WTC11 (cell line): ENCODE data around the gene NRBF2. TPM values are rescaled to one million over a fixed set of nuclear protein-coding genes. Genes with fewer than 3 reads are reported as not detected.

ENCODE experiments used
- ATAC-seq: fragments of 200-7000 bp; cut with Tn5 transposase; 2 replicates; pipeline ENCODE4 v1.10.0; 2021; ENCODE audit warnings: mild to moderate bottlenecking, moderate library complexity
- CTCF ChIA-PET: fragments of 300-600 bp; sonication (Branson Sonifier 250); formaldehyde crosslinking; loops from one replicate; lab custom pipeline; 2021; ENCODE audit warnings: antibody characterized with exemption; lab: Charles Lee
- POLR2A ChIA-PET: fragments of 350-600 bp; sonication (Branson Sonifier 250); formaldehyde crosslinking; loops from one replicate; lab custom pipeline; 2021; ENCODE audit warnings: antibody characterized with exemption; lab: Charles Lee
- DNase-seq: peaks from one replicate; pipeline ENCODE4 v3.0.0; 2021; ENCODE audit warnings: low spot score
- H3K27ac Mint-ChIP-seq: 2 replicates; pipeline ENCODE4 v1.8.0; 2021; ENCODE audit warnings: mixed read lengths
- H3K27me3 Mint-ChIP-seq: 2 replicates; pipeline ENCODE4 v1.8.0; 2021; ENCODE audit warnings: low read depth, mild to moderate bottlenecking, moderate library complexity, mixed read lengths
- H3K36me3 Mint-ChIP-seq: 2 replicates; pipeline ENCODE4 v1.8.0; 2021; ENCODE audit warnings: mixed read lengths
- H3K4me1 Mint-ChIP-seq: 2 replicates; pipeline ENCODE4 v1.8.0; 2022; ENCODE audit warnings: mixed read lengths
- H3K4me3 Mint-ChIP-seq: 2 replicates; pipeline ENCODE4 v1.8.0; 2021; ENCODE audit warnings: mild to moderate bottlenecking, moderate library complexity, mixed read lengths
- H3K9me3 Mint-ChIP-seq: 2 replicates; pipeline ENCODE4 v1.8.0; 2021; ENCODE audit warnings: mixed read lengths
- ATF6 ChIP-seq: sonication (generic); formaldehyde crosslinking; IDR thresholded peaks from 2 replicates; pipeline ENCODE4 v1.8.1; 2023; ENCODE audit warnings: mild to moderate bottlenecking, missing genetic modification reagents
- CREB1 ChIP-seq: sonication (generic); formaldehyde crosslinking; IDR thresholded peaks from 2 replicates; pipeline ENCODE4 v1.8.0; 2023; ENCODE audit warnings: mild to moderate bottlenecking, missing genetic modification reagents
- CREM ChIP-seq: sonication (generic); formaldehyde crosslinking; IDR thresholded peaks from 2 replicates; pipeline ENCODE4 v1.8.1; 2022; ENCODE audit warnings: mild to moderate bottlenecking, missing genetic modification reagents, moderate library complexity
- ELF4 ChIP-seq: sonication (generic); formaldehyde crosslinking; IDR thresholded peaks from 2 replicates; pipeline ENCODE4 v1.8.1; 2022; ENCODE audit warnings: low read depth, mild to moderate bottlenecking, moderate library complexity, missing genetic modification reagents
- EMX1 ChIP-seq: fragments of 250-450 bp; sonication (Bioruptor Pico); IDR thresholded peaks from 2 replicates; pipeline ENCODE4 v1.8.0; 2021; ENCODE audit warnings: mild to moderate bottlenecking
- ERG ChIP-seq: fragments of 250-450 bp; sonication (Bioruptor Pico); IDR thresholded peaks from 2 replicates; pipeline ENCODE4 v1.8.0; 2021; ENCODE audit warnings: mild to moderate bottlenecking
- ESRRA ChIP-seq: sonication (generic); formaldehyde crosslinking; IDR thresholded peaks from 2 replicates; pipeline ENCODE4 v1.8.1; 2022; ENCODE audit warnings: mild to moderate bottlenecking, missing genetic modification reagents, borderline replicate concordance
- GTF2I ChIP-seq: fragments of 250-450 bp; sonication (Bioruptor Pico); conservative IDR thresholded peaks from 2 replicates; pipeline ENCODE4 v1.4.0; 2021; ENCODE audit warnings: mild to moderate bottlenecking
- HMGA2 ChIP-seq: fragments of 250-450 bp; sonication (Bioruptor Pico); IDR thresholded peaks from 2 replicates; pipeline ENCODE4 v1.4.0; 2021; ENCODE audit warnings: mild to moderate bottlenecking, moderate library complexity
- NR1H2 ChIP-seq: sonication (generic); formaldehyde crosslinking; IDR thresholded peaks from 2 replicates; pipeline ENCODE4 v1.9.0; 2021; ENCODE audit warnings: mild to moderate bottlenecking, moderate library complexity, missing genetic modification reagents
- NR3C1 ChIP-seq: sonication (generic); formaldehyde crosslinking; conservative IDR thresholded peaks from 2 replicates; pipeline ENCODE4 v1.8.1; 2023; ENCODE audit warnings: low read depth, mild to moderate bottlenecking, missing genetic modification reagents
- PRRX2 ChIP-seq: fragments of 250-450 bp; sonication (Bioruptor Pico); IDR thresholded peaks from 2 replicates; pipeline ENCODE4 v1.8.0; 2021; ENCODE audit warnings: mild to moderate bottlenecking
- RELA ChIP-seq: sonication (generic); formaldehyde crosslinking; IDR thresholded peaks from 2 replicates; pipeline ENCODE4 v1.8.1; 2022; ENCODE audit warnings: missing genetic modification reagents, mild to moderate bottlenecking, borderline replicate concordance
- SMAD3 ChIP-seq: sonication (generic); formaldehyde crosslinking; IDR thresholded peaks from 2 replicates; pipeline ENCODE4 v1.8.0; 2022; ENCODE audit warnings: missing genetic modification reagents, mild to moderate bottlenecking, borderline replicate concordance
- SOX15 ChIP-seq: fragments of 250-450 bp; sonication (Bioruptor Pico); IDR thresholded peaks from 2 replicates; pipeline ENCODE4 v1.9.0; 2021; ENCODE audit warnings: mild to moderate bottlenecking
- STAT6 ChIP-seq: sonication (generic); formaldehyde crosslinking; conservative IDR thresholded peaks from 2 replicates; pipeline ENCODE4 v1.8.1; 2023; ENCODE audit warnings: mild to moderate bottlenecking, low read depth, missing genetic modification reagents, moderate library complexity
- TCF7 ChIP-seq: sonication (generic); formaldehyde crosslinking; IDR thresholded peaks from 2 replicates; pipeline ENCODE4 v1.8.0; 2022; ENCODE audit warnings: mild to moderate bottlenecking, low read depth, missing genetic modification reagents, moderate library complexity
- TEAD4 ChIP-seq: sonication (generic); formaldehyde crosslinking; IDR thresholded peaks from 2 replicates; pipeline ENCODE4 v1.8.0; 2022; ENCODE audit warnings: mild to moderate bottlenecking, missing genetic modification reagents
- USF2 ChIP-seq: sonication (generic); formaldehyde crosslinking; IDR thresholded peaks from 2 replicates; pipeline ENCODE4 v1.8.1; 2023; ENCODE audit warnings: mild to moderate bottlenecking, missing genetic modification reagents, moderate library complexity
- ZNF219 ChIP-seq: sonication (generic); formaldehyde crosslinking; IDR thresholded peaks from 2 replicates; pipeline ENCODE4 v1.8.0; 2023; ENCODE audit warnings: missing genetic modification reagents, mild to moderate bottlenecking, borderline replicate concordance
- ZNF423 ChIP-seq: fragments of 250-450 bp; sonication (Bioruptor Pico); IDR thresholded peaks from 2 replicates; pipeline ENCODE4 v2.1.2; 2022; ENCODE audit warnings: mild to moderate bottlenecking, moderate library complexity
- total RNA-seq: library from RNA; stranded (reverse); gene quantifications from 3 replicates; pipeline ENCODE4 v1.2.3, GENCODE V29; 2021
- TF ChIP-seq, protein P1 (sequence below): fragments of 250-450 bp; sonication (Bioruptor Pico); IDR thresholded peaks from 2 replicates; pipeline ENCODE4 v1.9.0; 2021; ENCODE audit warnings: moderate library complexity, mild to moderate bottlenecking, inconsistent platforms, borderline replicate concordance
- TF ChIP-seq, protein P2 (sequence below): sonication (generic); formaldehyde crosslinking; IDR thresholded peaks from 2 replicates; pipeline ENCODE4 v1.8.1; 2022; ENCODE audit warnings: low read depth, missing genetic modification reagents, borderline replicate concordance
- TF ChIP-seq, protein P3 (sequence below): fragments of 250-450 bp; sonication (Bioruptor Pico); IDR thresholded peaks from 2 replicates; pipeline ENCODE4 v1.9.0; 2021; ENCODE audit warnings: mild to moderate bottlenecking, borderline replicate concordance

NRBF2 gene
- total RNA-seq, 1 experiment from 2014 or later, result 25.9 TPM

DNA sequence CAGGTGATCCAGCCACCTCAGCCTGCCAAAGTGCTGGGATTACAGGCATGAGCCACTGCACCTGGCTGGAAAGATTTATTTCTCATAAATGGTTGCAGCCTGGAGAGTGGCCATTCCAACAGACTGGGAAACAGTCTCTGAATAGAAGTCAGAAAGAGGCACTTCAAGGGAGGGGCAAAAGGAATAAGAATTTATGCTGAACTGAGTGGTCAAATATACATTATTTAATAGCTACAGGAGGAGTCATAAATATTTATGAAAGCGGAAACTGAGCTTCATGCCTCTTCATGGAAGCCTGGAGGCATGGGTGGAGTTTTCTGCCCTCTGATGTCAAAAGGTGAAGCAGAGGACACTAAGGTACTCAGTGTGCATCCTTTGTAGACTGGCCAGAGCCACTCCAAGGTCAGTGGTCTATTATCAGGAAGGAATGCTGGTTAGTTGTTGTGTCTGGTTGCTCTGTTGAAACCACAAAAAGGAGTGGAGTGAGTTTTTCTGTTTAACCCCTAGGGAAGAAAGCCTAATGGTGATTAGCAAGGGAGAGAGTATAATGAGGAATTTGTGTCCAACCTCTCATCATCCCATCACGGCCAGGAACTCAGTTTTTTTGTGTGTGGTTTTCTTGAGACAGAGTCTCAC lies 9.3 kb upstream of the NRBF2 start (continued):
- TF ChIP-seq, protein P1, sequence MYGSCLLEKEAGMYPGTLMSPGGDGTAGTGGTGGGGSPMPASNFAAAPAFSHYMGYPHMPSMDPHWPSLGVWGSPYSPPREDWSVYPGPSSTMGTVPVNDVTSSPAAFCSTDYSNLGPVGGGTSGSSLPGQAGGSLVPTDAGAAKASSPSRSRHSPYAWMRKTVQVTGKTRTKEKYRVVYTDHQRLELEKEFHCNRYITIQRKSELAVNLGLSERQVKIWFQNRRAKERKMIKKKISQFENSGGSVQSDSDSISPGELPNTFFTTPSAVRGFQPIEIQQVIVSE (CRISPR knock-in tag), result no peak
- TF ChIP-seq, protein P2, sequence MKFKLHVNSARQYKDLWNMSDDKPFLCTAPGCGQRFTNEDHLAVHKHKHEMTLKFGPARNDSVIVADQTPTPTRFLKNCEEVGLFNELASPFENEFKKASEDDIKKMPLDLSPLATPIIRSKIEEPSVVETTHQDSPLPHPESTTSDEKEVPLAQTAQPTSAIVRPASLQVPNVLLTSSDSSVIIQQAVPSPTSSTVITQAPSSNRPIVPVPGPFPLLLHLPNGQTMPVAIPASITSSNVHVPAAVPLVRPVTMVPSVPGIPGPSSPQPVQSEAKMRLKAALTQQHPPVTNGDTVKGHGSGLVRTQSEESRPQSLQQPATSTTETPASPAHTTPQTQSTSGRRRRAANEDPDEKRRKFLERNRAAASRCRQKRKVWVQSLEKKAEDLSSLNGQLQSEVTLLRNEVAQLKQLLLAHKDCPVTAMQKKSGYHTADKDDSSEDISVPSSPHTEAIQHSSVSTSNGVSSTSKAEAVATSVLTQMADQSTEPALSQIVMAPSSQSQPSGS (CRISPR knock-in tag), result no peak
- TF ChIP-seq CREB1 (no peak), SOX15 (CRISPR knock-in tag) (no peak), NR1H2 (CRISPR knock-in tag) (no peak), PRRX2 (CRISPR knock-in tag) (no peak)
- TF ChIP-seq, protein P3, sequence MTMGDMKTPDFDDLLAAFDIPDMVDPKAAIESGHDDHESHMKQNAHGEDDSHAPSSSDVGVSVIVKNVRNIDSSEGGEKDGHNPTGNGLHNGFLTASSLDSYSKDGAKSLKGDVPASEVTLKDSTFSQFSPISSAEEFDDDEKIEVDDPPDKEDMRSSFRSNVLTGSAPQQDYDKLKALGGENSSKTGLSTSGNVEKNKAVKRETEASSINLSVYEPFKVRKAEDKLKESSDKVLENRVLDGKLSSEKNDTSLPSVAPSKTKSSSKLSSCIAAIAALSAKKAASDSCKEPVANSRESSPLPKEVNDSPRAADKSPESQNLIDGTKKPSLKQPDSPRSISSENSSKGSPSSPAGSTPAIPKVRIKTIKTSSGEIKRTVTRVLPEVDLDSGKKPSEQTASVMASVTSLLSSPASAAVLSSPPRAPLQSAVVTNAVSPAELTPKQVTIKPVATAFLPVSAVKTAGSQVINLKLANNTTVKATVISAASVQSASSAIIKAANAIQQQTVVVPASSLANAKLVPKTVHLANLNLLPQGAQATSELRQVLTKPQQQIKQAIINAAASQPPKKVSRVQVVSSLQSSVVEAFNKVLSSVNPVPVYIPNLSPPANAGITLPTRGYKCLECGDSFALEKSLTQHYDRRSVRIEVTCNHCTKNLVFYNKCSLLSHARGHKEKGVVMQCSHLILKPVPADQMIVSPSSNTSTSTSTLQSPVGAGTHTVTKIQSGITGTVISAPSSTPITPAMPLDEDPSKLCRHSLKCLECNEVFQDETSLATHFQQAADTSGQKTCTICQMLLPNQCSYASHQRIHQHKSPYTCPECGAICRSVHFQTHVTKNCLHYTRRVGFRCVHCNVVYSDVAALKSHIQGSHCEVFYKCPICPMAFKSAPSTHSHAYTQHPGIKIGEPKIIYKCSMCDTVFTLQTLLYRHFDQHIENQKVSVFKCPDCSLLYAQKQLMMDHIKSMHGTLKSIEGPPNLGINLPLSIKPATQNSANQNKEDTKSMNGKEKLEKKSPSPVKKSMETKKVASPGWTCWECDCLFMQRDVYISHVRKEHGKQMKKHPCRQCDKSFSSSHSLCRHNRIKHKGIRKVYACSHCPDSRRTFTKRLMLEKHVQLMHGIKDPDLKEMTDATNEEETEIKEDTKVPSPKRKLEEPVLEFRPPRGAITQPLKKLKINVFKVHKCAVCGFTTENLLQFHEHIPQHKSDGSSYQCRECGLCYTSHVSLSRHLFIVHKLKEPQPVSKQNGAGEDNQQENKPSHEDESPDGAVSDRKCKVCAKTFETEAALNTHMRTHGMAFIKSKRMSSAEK (CRISPR knock-in tag), result no peak

DNA sequence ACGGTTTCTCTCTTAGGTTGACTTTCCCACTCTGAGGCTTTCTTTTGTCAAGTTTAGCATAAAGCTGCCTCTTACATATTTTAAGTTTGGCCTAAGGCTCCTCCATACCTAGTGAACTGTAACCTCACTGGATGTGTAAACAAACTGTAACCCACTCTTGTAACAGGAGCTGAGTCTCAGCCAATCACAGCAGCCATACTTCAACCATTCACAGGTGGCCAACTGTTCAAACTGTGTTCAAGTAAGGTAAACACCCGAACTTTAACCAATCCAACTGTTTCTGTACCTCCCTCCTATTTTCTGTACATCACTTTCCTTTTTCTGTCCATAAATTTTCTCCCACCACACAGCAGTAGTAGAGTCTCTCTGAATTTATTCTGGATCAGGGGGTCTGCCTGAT lies 7.7 kb upstream of the NRBF2 start:
- no peak overlapping the region for H3K4me3 Mint-ChIP-seq
- H3K36me3 Mint-ChIP-seq, result peaks cover 12% of the 10 kb centered on the region
- TF ChIP-seq TCF7 (CRISPR knock-in tag), result no peak
- no peak for TF ChIP-seq EMX1 (CRISPR knock-in tag)
- TF ChIP-seq TEAD4, result no peak
- no peak for TF ChIP-seq NR3C1
- no peak for TF ChIP-seq RELA (CRISPR knock-in tag)
- TF ChIP-seq ELF4 (CRISPR knock-in tag), result no peak
- TF ChIP-seq ZNF219 (CRISPR knock-in tag), result no peak
- no peak for TF ChIP-seq STAT6 (CRISPR knock-in tag)
- TF ChIP-seq CREM (CRISPR knock-in tag), result no peak
- TF ChIP-seq HMGA2 (CRISPR knock-in tag), result no peak
- no peak for TF ChIP-seq ESRRA (CRISPR knock-in tag)
- no peak for TF ChIP-seq GTF2I (CRISPR knock-in tag)
- TF ChIP-seq SOX15 (CRISPR knock-in tag), result no peak
- no peak for TF ChIP-seq ERG (CRISPR knock-in tag)
- TF ChIP-seq USF2, result no peak
- TF ChIP-seq SMAD3, result no peak
- no peak for TF ChIP-seq ATF6 (CRISPR knock-in tag)
- no peak for TF ChIP-seq ZNF423

More for the DNA sequence above, 7.7 kb upstream of the NRBF2 start:
- ChIA-PET POLR2A (no interaction called here), CTCF (interaction anchor here (0.5 kb wide), 1 partner anchor 944 kb away, joined by 3 read pairs; no protein-coding TSS in a partner anchor)
- H3K27me3 Mint-ChIP-seq, result no peaks in the 10 kb centered on the region
- H3K27ac Mint-ChIP-seq, result no peak overlapping the region
- DNase-seq (no peak), ATAC-seq (no peak)
- H3K4me1 Mint-ChIP-seq, result peaks cover 11% of the 10 kb centered on the region
- peaks cover 31% of the 10 kb centered on the region for H3K9me3 Mint-ChIP-seq
